ENCODE results near the gene PEAK3.
"Not testable (repeated sequence)": the region's sequence is repeated elsewhere in the genome, so short reads cannot be mapped to it uniquely, and the experiment has no call there.

Gene PEAK3

DNA sequence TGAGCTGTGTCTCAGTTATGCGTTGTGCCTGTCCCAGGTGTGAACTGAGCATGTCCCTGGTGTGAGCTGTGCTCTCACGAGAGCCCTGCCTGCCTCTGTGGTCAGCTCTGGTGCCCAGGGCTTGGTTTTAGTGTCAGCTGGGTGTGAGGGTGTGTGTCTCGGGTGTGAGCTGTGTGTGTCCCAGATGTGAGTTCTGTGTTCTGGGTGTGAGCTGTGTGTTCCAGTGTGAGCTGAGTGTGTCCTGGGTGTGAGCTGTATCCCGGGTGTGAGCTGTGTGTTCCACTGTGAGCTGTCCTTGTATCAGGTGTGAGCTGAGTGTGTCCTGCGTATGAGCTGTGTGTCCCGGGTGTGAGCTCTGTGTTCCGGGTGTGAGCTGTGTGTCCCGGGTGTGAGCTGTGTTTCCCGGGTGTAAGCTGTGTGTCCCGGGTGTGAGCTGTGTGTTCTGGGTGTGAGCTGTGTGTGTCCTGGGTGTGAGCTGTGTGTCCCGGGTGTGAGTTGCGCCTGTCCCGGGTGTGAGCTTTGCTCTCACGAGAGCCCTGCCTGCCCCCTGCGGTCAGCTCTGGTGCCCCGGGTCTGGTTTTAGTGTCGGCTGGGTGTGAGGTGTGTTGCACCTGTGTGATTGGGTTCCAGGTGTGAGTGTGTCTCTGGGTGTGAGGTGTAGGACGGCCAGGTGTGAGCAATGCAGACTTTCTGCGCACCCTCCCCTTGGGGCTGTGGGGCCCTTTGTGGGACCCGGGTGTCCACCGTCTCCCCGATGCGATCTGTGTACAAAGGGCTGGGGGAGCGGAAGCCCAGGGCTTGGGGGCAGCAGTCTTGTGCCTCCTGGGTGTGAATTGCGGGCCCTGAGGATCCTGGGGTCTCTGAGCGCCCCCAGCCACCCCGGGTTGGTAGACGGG is 7.1 kb upstream of the PEAK3 start:
- in situ Hi-C loops (cut with MboI; ENCODE audit: low sequenced_read_pairs, unreplicated experiment): no loop called here
- no peak for DNase-seq (ENCODE audit: low spot score)

DNA sequence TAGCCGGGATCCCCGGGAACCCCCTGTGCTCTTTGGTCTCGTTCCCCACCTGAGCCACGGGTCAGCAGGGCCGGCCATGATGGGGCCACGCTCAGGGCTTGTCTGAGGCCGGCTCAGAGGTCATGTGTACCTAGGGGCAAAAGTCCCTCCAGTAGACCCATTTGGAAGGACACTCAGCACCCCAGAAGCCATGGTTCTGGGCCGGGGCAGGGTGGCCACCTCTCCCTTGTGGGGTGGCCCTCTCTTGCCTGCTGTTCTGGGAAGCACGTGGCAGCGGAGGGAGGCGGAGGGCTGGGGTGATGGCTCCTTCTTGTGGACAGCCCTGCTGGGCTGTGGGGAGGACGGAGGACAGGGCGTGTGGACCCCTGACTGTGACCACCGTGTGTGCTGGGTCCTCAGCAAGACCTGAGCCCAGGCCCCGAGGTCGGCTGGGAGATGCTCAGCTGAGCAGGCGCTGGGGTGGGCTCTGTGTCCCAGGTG is 6.4 kb upstream of the PEAK3 start:
- no peak for DNase-seq (ENCODE audit: low spot score)
- in situ Hi-C loops (cut with MboI; ENCODE audit: low sequenced_read_pairs, unreplicated experiment): no loop called here
- no peak for TF ChIP-seq CTCF (IDR thresholded peaks at IDR 0.05; ENCODE audit: borderline replicate concordance, control extremely low read depth, extremely low read depth, insufficient read depth, missing control alignments)

More for the DNA sequence above, 7.1 kb upstream of the PEAK3 start:
- TF ChIP-seq CTCF (IDR thresholded peaks at IDR 0.05; ENCODE audit: borderline replicate concordance, control extremely low read depth, extremely low read depth, insufficient read depth, missing control alignments): no peak

- in situ Hi-C loops (cut with MboI; ENCODE audit: low sequenced_read_pairs, unreplicated experiment): no loop called here
- DNase-seq (ENCODE audit: low spot score): no peak
- TF ChIP-seq CTCF (IDR thresholded peaks at IDR 0.05; ENCODE audit: borderline replicate concordance, control extremely low read depth, extremely low read depth, insufficient read depth, missing control alignments): no peak
Measured at GRCh38 chr19:2287585-2288337, 5.8 kb upstream of the PEAK3 start.

DNA sequence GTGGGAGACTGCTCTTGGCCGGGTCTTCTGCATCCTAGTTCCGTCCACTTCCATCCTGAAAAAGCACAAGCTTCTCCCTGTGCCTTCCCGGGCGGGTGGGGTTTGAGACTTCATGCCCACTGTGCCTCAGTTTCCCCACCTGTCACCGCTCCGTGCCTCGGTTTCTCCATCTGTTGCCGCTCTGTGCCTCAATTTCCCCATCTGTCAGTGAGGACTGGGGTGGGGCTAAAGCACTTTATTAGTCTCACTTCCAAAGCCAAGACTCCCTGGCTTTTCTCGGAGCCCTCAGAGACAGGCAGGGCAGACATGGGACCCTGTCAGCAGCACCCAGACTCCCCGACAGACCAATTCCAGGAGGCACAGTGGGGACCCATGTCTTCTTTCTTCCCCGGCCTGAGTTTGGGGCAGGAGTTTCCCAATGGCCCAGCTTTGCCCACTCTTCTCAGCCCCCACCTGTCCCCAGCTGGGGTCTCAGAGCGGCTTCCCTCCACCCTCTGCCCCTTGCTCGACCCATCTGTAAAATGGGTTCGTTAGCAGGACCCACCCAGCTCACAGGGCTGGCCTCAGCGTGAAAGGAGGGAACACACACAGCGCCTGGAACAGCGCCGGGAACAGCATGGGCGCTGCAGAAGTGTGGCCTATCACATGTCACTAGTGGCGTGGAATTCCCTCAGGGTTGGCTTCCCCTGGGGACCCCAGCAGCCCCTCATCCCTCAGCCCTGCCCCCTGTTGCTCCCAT is 4.6 kb upstream of the PEAK3 start:
- TF ChIP-seq CTCF (IDR thresholded peaks at IDR 0.05; ENCODE audit: borderline replicate concordance, control extremely low read depth, extremely low read depth, insufficient read depth, missing control alignments): no peak
- in situ Hi-C loops (cut with MboI; ENCODE audit: low sequenced_read_pairs, unreplicated experiment): no loop called here

GRCh38 chr19:2283835-2284507 is 2.0 kb upstream of the PEAK3 start:
- in situ Hi-C loops (cut with MboI; ENCODE audit: low sequenced_read_pairs, unreplicated experiment): no loop called here
- no peak for TF ChIP-seq CTCF (IDR thresholded peaks at IDR 0.05; ENCODE audit: borderline replicate concordance, control extremely low read depth, extremely low read depth, insufficient read depth, missing control alignments)
- no peak for DNase-seq (ENCODE audit: low spot score)

More for the DNA sequence above, 4.6 kb upstream of the PEAK3 start:
- DNase-seq (ENCODE audit: low spot score): no peak

- TF ChIP-seq CTCF (IDR thresholded peaks at IDR 0.05; ENCODE audit: borderline replicate concordance, control extremely low read depth, extremely low read depth, insufficient read depth, missing control alignments): no peak
- in situ Hi-C loops (cut with MboI; ENCODE audit: low sequenced_read_pairs, unreplicated experiment): no loop called here
- DNase-seq (ENCODE audit: low spot score): no peak
Measured at GRCh38 chr19:2282862-2283237, 875 bp upstream of the PEAK3 start.

GRCh38 chr19:2281265-2282061 is 512 bp downstream of the PEAK3 start:
- in situ Hi-C loops (cut with MboI; ENCODE audit: low sequenced_read_pairs, unreplicated experiment): not testable (repeated sequence)

More at GRCh38 chr19:2281265-2282061, 512 bp downstream of the PEAK3 start:
- not testable (repeated sequence) for DNase-seq (ENCODE audit: low spot score)

Data from GM13976 (cell line).